ENCODE data around the gene MRPL40. TPM values are rescaled to one million over a fixed set of nuclear protein-coding genes. Genes with fewer than 3 reads are reported as not detected.

The MRPL40 gene
- total RNA-seq, 1 donor from 2014 or later: 19.9 TPM

DNA sequence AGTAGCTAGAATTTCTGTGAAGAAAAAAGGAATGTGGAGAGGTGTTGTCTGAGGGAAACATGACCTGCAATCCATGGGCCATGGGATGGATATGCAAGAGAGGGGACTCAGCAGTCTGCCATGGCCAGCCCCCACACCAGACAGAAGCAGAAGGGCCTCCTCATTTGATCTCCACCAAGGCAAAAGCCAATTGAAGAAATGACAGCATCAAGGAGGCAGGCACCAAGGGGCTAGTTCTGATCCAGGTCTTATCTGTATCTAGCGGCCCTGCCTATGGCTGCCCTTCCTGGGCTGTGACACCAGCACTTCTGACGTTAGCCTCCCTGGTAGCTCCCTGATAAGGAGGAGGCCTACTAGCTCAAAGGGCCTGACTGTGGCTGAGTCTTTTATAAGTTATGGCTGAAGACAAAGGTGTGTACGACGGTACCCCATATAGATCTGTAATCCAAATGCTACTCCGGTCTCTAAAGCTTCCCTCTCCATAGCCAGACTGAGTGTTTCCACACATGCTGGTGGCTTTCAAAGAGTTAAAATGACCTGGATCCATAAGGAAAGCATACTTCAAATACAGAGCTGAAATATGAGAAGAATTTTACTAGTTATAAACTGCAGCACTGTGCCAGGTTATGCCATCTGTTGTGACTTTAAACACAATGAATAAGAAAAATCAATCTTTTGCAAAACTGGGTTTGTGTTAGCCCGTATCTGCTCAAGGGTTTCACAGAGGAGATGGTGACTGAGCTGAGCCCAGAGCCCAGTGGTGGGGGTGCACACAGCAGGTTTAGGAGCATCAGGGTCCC, 35.2 kb upstream of the MRPL40 start:
- Mint-ChIP-seq H3K27me3 (ENCODE audit: unreplicated experiment) (peaks cover 2% of the 10 kb centered on the region), H3K9me3 (ENCODE audit: unreplicated experiment) (no peaks in the 10 kb centered on the region), H3K36me3 (ENCODE audit: low read depth, unreplicated experiment) (peaks cover 36% of the 10 kb centered on the region)

GRCh38 chr22:19397734-19398104, 34.6 kb upstream of the MRPL40 start:
- TF ChIP-seq, protein P1, sequence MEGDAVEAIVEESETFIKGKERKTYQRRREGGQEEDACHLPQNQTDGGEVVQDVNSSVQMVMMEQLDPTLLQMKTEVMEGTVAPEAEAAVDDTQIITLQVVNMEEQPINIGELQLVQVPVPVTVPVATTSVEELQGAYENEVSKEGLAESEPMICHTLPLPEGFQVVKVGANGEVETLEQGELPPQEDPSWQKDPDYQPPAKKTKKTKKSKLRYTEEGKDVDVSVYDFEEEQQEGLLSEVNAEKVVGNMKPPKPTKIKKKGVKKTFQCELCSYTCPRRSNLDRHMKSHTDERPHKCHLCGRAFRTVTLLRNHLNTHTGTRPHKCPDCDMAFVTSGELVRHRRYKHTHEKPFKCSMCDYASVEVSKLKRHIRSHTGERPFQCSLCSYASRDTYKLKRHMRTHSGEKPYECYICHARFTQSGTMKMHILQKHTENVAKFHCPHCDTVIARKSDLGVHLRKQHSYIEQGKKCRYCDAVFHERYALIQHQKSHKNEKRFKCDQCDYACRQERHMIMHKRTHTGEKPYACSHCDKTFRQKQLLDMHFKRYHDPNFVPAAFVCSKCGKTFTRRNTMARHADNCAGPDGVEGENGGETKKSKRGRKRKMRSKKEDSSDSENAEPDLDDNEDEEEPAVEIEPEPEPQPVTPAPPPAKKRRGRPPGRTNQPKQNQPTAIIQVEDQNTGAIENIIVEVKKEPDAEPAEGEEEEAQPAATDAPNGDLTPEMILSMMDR (IDR thresholded peaks at IDR 0.05; ENCODE audit: unreplicated experiment): no peak
- Mint-ChIP-seq H3K36me3 (ENCODE audit: low read depth, unreplicated experiment) (peaks cover 36% of the 10 kb centered on the region), H3K9me3 (ENCODE audit: unreplicated experiment) (no peaks in the 10 kb centered on the region), H3K4me3 (ENCODE audit: unreplicated experiment) (no peak overlapping the region), H3K27me3 (ENCODE audit: unreplicated experiment) (peaks cover 2% of the 10 kb centered on the region), H3K27ac (ENCODE audit: unreplicated experiment) (no peak overlapping the region), H3K4me1 (ENCODE audit: unreplicated experiment) (peaks cover 21% of the 10 kb centered on the region)
- no peak for DNase-seq (ENCODE audit: low spot score)

More for the DNA sequence above, 35.2 kb upstream of the MRPL40 start:
- H3K4me3 Mint-ChIP-seq (ENCODE audit: unreplicated experiment): no peak overlapping the region
- TF ChIP-seq, protein P1 (IDR thresholded peaks at IDR 0.05; ENCODE audit: unreplicated experiment): no peak
- H3K4me1 Mint-ChIP-seq (ENCODE audit: unreplicated experiment): peaks cover 17% of the 10 kb centered on the region
- DNase-seq (ENCODE audit: low spot score): no peak
- no peak overlapping the region for H3K27ac Mint-ChIP-seq (ENCODE audit: unreplicated experiment)

DNA sequence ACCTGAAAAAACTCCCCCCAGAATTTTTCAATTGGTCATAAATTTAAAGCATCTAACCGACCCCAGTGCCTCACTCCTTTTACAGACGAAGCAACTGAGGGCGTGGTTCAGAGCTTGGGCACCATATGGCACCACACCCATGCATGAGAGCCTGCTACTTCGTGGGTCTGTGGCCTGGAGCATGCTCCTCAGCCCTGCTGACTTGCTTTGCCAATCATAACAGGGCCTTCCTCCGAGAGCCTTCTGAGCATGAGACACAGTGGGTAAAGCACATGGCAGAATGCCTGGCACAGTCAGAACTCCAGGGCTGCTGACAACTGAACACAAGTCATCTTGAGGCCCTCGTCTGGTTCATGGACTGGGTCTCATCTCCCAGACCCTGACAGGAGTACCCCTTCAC, 34.1 kb upstream of the MRPL40 start:
- H3K27me3 Mint-ChIP-seq (ENCODE audit: unreplicated experiment): peaks cover 2% of the 10 kb centered on the region
- TF ChIP-seq, protein P1 (IDR thresholded peaks at IDR 0.05; ENCODE audit: unreplicated experiment): no peak
- no peak for DNase-seq (ENCODE audit: low spot score)
- peaks cover 36% of the 10 kb centered on the region for H3K36me3 Mint-ChIP-seq (ENCODE audit: low read depth, unreplicated experiment)
- H3K4me3 Mint-ChIP-seq (ENCODE audit: unreplicated experiment): no peak overlapping the region
- peaks cover 21% of the 10 kb centered on the region for H3K4me1 Mint-ChIP-seq (ENCODE audit: unreplicated experiment)
- H3K27ac Mint-ChIP-seq (ENCODE audit: unreplicated experiment): no peak overlapping the region
- no peaks in the 10 kb centered on the region for H3K9me3 Mint-ChIP-seq (ENCODE audit: unreplicated experiment)

GRCh38 chr22:19398652-19399051, 33.7 kb upstream of the MRPL40 start:
- no peak for DNase-seq (ENCODE audit: low spot score)
- Mint-ChIP-seq H3K4me3 (ENCODE audit: unreplicated experiment) (no peak overlapping the region), H3K9me3 (ENCODE audit: unreplicated experiment) (no peaks in the 10 kb centered on the region), H3K27me3 (ENCODE audit: unreplicated experiment) (peaks cover 2% of the 10 kb centered on the region), H3K4me1 (ENCODE audit: unreplicated experiment) (peaks cover 21% of the 10 kb centered on the region), H3K36me3 (ENCODE audit: low read depth, unreplicated experiment) (peaks cover 34% of the 10 kb centered on the region), H3K27ac (ENCODE audit: unreplicated experiment) (no peak overlapping the region)
- TF ChIP-seq, protein P1 (IDR thresholded peaks at IDR 0.05; ENCODE audit: unreplicated experiment): no peak

GRCh38 chr22:19400881-19401280, 31.5 kb upstream of the MRPL40 start:
- H3K9me3 Mint-ChIP-seq (ENCODE audit: unreplicated experiment): no peaks in the 10 kb centered on the region
- peaks cover 24% of the 10 kb centered on the region for H3K36me3 Mint-ChIP-seq (ENCODE audit: low read depth, unreplicated experiment)
- H3K4me1 Mint-ChIP-seq (ENCODE audit: unreplicated experiment): peaks cover 21% of the 10 kb centered on the region
- H3K27me3 Mint-ChIP-seq (ENCODE audit: unreplicated experiment): peaks cover 2% of the 10 kb centered on the region
- TF ChIP-seq, protein P1 (IDR thresholded peaks at IDR 0.05; ENCODE audit: unreplicated experiment): no peak
- peak overlapping the region; percentile 85 for H3K27ac Mint-ChIP-seq (ENCODE audit: unreplicated experiment)
- H3K4me3 Mint-ChIP-seq (ENCODE audit: unreplicated experiment): no peak overlapping the region
- DNase-seq (ENCODE audit: low spot score): no peak
